HG03280 (cell line): Measurements from ENCODE around the gene HRAS.
"Not testable (repeated sequence)": the region's sequence is repeated elsewhere in the genome, so short reads cannot be mapped to it uniquely, and the experiment has no call there.

ENCODE experiments used
- ATAC-seq: cut with Tn5 transposase; IDR thresholded peaks from one replicate; pipeline ENCODE4 v1.9.1; 2021; ENCODE audit warnings: mild to moderate bottlenecking, moderate library complexity; ENCODE audit not compliant: unreplicated experiment

Gene HRAS

DNA sequence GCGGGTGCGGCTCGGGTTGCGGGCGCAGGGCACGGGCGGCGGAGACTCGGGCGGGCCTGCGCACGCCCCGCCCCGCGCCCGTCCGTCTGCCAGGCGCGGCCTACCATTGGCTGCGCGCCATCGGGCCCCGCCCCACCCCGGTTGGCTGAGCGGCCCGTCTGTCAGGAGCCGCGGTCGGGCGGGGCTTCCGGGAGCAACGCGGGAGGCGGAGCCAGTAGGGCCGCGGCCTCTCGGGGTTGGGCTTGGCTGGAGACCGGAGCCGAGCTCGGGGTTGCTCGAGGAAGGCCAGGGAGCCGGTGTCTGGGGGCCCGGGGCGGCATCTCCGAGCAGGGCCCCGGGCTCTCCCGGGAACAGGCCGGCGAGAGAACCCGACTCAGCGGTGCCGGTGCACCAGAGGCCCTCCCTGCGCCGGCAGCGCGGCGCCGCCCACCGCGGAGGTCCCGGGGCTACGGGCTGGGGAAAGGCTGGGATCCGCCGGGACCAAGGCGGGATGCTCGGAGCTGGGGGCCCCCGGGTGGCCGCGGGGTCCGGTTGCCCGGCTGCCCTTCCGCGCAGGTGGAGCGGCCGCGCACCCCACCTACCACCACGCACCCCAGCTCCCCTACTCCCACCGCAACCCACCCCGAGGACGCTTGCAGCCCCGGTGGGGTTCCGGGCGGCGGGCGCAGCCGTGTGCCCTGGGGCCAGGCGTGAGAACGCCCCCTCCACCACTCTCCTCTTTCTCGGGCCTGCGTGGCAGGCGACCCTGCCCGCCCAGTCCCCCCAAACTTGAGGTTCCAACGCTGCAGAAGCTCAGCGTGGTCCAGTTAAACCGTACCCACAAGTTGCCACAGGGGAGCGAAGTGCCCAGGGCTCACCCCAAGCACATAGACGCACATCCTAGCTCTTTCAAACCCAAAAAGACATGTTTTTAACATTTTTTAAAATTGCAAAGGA lies at the start of gene HRAS:
HRAS (minus strand) TSS at position 58 of the 936 bp plus-strand sequence.
- ATAC-seq: peak; percentile 66

GRCh38 chr11:584287-584686 lies 48.9 kb upstream of the HRAS start:
- no peak for ATAC-seq

DNA sequence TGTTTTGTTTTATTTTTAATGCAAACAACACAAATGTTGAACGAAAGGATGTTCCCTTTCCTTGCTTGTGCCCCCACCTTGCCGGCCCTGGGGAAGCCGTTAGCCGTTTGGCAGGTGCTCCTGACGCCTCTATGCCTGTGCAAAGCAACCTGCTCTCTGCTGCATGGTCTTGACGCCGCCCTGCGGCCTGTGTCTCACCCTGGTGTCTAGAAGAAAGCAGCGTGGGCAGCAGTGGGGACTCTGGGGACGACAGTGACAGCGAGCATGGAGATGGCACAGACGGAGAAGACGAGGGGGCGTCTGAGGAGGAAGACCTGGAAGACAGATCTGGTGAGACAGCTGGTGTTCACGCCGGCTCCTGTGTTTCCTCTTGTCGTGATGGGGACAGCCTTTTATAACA lies 46.4 kb upstream of the HRAS start:
- ATAC-seq: no peak

- no peak for ATAC-seq
These were observed 46.0 kb upstream of the HRAS start for GRCh38 chr11:581342-581741.

GRCh38 chr11:579830-580601 lies 44.6 kb upstream of the HRAS start:
- no peak for ATAC-seq

DNA sequence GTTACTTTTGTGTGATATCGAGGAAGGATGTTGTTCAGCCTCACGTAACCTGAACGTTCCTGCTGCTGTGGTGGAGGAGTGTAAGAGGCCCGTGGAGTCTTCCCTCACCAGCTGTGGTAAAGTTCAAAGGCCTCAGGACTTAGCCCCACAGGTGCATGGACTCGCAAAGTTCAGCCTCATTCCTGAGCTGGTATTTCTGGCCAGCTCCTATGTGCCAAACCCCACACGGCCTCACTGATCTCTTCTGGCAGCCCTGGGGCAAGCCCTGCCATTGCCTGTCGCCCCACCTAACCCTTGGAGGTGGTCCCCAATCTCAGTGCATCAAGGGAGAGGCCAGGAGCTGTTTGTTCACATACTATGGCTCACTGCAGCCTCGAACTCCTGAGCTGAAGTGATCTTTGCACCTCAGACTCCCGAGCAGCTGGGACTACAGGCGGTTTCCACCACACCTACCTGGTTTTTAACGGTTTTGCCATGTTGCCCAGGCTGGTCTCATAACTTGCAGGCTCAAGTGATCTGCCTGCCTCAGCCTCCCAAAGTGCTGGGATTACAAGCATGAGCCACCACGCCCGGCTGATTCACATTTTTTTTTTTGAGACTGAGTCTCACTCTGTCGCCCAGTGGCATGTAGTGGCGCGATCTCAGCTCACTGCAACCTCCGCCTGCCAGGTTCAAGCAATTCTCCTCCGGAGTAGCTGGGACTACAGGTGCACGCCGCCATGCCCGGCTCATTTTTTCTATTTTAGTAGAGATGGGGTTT lies 43.1 kb upstream of the HRAS start:
- no peak for ATAC-seq

DNA sequence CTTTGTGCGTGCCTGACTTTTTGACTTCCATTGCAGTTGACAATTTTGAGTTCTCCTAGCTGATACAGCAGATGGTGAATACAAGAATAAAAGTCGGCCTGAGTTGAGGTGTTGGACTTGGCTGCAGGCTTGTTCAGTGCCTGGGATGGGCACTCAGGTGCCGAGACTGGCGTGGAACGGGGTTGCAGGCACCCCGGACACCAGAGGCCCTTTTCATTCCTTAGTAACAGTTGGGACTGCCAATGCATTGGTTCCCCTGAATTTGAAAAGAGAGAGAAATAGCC lies 42.2 kb upstream of the HRAS start:
- no peak for ATAC-seq

DNA sequence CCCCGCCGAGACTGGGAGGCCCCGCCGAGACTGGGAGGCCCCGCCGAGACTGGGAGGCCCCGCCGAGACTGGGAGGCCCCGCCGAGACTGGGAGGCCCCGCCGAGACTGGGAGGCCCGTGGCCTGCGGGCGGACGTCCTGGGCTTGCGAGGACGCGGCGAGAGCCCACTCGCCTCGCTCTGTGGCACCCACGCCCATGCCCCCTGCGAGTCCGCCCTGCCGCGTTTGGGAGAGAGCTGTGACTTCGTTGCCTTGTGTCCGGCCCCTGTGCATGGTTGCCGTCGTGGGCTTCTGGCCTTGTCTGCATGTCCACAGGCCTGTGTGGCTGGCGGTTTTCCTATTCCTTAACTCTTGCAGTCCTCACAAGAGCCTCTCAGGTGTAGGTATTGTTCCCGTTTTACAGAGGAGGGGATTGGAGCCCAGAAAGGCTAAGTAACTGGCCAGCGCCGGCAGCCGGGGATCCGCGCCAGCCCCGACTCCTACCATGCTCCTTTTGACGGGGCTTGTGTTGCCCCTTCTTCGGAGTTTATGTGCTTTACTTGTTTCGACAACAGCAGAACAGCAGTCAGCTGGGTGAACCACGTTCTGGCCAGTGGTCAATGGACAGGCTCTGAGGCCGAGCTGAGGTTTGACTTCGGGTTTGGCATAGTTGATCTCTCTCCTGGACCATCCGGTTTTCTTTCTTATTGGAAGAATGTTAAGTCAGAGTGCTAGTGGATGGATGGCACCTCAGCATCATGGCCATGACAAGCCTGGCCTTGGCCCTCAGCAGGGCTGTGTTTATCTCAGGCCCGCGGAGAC lies 41.6 kb upstream of the HRAS start:
- ATAC-seq: no peak

DNA sequence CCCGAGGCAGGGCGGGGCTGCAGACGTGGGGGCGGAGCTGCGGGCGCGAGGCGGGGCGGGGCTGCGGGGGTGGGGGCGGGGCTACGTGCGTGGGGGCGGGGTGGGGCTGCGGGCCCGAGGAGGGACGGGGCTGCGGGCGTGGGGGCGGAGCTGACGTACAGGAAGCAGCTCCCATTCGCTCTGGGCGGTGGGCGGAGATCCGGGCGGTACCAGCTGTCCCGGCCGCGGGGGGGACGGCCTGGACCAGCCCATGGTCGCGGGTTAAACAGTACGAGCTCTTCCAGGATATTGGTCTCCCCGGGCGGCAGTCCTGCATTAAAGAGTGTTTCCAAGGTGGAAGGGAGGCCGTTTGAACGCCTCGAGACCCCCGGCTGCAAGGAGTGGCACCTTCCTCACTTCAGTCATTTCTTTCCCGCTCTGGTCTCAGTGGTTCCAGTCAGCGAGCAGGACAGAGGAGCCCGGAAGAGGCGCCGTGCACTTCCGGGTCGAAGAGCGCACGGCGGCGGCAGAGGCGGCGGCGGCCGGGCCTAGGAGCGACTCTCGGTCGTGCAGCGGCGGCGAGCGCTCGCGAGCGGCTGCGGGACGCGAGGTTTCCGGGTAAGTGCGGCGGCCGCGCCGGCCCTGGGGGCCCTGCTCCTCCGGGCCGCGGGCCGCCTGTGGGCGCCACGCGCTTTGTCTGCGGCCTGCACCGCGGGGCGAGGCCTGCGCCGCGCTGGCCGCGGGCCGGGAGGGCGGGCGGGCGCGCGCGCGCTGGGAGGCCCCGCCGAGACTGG lies 40.8 kb upstream of the HRAS start, which contains the start of gene PHRF1:
PHRF1 (plus strand) TSS at position 475 of the 773 bp plus-strand sequence. CDS start 5,043 bp downstream, outside the sequence.
- ATAC-seq: peak; percentile 86

DNA sequence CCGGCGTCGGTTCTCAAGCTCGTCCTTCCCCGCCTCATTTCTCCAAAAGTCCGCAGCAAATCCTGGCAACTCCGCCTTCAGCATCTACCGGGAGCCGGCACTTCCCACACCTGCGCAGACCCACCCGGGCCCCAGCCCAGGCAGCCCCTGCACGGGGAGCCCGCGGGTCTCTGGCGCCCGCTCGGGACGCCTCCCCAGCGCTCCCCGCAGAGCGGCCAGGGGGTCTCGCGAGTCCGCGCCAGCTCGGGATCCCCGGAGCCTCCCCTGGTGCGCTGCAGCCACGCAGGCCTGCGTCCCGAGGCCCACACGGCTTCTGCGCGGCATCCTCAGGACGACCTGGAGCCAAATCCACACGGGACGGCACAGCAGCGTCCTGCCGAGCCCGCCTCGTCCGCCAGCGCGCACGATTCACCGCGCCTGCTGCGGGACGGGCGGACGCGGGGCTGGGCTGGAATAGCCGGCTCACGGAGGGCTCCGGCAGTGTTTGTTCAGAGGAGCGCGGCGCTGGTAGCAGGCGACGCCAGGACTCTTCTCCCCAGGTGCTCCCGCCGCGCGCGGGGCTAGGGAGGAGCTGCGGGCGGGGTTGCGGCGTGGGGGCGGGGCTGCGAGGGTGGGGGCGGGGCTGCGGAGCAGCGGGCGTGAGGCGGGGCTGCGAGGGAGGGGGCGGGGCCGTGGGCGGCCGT lies 40.1 kb upstream of the HRAS start:
- peak; percentile 39 for ATAC-seq

- ATAC-seq: no peak
These were observed 39.4 kb upstream of the HRAS start for GRCh38 chr11:574632-575312.

- not testable (repeated sequence) for ATAC-seq
These were observed 38.7 kb upstream of the HRAS start for GRCh38 chr11:574031-574570.

DNA sequence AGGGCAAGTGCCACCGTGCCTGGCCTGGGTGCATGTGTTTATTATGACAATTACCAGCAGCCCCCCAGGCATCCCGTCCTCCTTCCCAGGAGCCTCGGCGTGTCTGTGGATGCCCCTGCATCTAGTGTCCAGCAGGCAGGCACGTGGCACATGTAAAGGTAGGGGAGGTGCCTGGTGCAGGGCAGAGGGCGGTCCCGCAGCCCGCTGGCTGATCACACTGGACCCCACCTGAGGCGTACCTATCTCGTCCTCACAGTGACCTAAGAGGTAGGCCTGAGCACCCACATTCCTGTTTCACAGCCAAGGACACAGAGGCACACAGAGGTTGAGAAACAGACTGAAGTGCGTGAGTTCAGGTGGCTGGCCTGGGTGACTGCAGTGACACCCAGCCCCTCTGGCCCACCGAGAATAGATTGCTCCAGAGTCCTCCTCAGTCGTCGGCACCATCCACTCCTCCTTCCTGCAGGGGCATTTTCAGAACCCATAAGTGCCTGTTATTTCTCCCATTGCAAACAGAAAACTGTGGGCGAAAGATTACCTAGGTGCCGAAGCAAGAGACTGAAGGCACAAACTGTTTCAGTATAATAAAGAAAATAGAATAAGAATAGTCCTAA lies 37.9 kb upstream of the HRAS start:
- no peak for ATAC-seq

- ATAC-seq: no peak
These were observed 36.4 kb upstream of the HRAS start for GRCh38 chr11:571802-572185.

DNA sequence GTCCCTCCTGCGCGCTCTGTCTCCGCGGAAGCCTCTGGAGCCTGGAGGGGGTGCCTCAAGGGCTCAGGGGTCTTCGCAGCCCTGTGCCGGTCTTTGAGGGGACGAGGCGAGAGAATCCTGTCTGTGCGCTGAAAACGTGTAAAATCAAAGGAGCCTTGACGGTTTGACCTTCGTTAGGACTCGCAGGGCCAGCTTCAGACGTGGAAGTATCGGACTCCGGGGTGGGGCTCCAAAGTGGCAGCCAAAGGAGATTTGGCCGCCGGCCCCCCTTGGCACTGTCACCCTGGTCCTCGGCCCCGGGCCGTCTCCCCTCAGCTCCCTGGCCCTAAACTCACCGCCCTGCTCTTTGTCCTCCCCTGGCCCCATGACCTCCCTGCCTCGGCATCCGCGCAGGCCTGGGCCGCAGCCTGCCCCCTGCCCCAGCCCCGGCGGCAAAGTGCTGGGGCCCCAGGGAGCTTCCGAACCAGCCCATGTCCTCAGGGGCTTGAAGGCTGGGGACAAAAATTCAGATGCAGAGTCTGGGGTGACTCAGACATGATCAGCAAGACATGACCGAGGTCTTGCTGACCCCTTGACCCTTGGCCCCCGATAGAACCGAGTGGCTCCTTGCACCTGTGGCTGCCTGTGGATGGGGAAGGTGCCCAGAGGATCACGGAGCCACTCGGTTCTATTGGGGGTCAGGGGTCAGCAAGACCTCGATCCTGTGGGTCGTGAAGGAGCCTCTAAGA lies 33.9 kb upstream of the HRAS start:
- no peak for ATAC-seq

DNA sequence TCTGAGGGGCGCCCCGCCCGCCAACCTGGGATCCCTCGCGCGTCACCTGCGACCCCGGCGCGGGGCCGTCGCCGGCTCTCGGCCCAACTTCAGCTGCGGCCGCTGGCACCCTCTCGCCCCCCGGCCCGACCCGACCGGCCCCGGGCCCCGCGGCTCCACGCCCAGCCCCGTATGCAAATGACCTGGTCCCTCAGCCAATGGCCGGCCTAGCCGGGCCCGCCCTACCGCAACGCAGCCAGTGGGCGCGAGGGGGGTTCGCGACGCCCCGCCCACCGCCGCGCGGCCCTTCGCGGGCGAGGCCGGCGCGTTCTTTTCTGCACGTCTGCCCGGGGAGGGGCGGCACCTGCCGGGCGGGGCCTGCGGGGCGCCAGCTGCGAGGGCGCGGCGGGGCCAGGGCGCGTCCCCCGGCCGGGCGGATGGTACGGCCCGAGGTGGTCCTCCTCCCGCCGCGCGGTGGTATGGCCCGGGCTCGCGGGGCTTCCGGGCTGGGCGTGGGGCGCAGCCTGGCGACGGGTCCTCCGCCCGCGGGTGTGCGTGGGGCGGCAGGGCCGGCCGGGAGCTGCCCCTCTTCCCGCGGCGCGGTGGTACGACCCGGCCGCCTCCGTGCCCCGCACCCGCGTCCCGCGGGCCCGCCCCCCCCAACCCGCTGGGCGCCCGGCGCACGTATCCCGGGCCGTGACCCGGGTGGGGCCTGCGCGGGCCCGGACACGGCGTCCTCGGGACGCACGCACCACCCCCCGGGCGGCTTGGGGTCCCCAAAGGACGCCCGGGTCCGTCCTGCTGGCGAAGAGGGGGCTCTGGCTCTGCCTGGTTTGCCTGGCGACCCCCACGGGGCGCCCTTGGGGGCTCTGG lies 33.2 kb upstream of the HRAS start:
- peak; percentile 87 for ATAC-seq
